ENCODE measurements around the gene SLC16A10. TPM values are rescaled to one million over a fixed set of nuclear protein-coding genes. Genes with fewer than 3 reads are reported as not detected.

Gene SLC16A10
- total RNA-seq, 4 donors from 2014 or later, result 0.45 to 5.3 (median 0.70) TPM

GRCh38 chr6:111230351-111231089 lies 143.2 kb downstream of the SLC16A10 start:
- TF ChIP-seq POLR2AphosphoS5 (IDR thresholded peaks at IDR 0.05) (no peak), POLR2A (IDR thresholded peaks at IDR 0.05; ENCODE audit: low read depth) (no peak), EP300 (IDR thresholded peaks at IDR 0.05) (no peak), CTCF (IDR thresholded peaks at IDR 0.05) (no peak)
- intact Hi-C loops (cut with DNase I), result no loop called here
- Histone ChIP-seq H3K27me3 (no peaks in the 10 kb centered on the region), H3K9me3 (no peaks in the 10 kb centered on the region), H3K4me3 (no peak overlapping the region), H3K4me1 (peaks cover 0 to 28% (median 11%) of the 10 kb centered on the region in 4 donors), H3K36me3 (no peaks in the 10 kb centered on the region), H3K27ac (replicated peaks in 1 of 4) (no peak overlapping the region)
- WGBS, result 53% methylated on average over 2 of the region's 2 CpGs
- DNase-seq (ENCODE audit: extremely low spot score), result no peak

GRCh38 chr6:111231090-111231459 lies 143.8 kb downstream of the SLC16A10 start:
- Histone ChIP-seq H3K9me3 (no peaks in the 10 kb centered on the region), H3K4me1 (peaks cover 0 to 28% (median 11%) of the 10 kb centered on the region in 4 donors), H3K27me3 (no peaks in the 10 kb centered on the region), H3K36me3 (no peaks in the 10 kb centered on the region), H3K4me3 (no peak overlapping the region), H3K27ac (replicated peaks in 1 of 4) (no peak overlapping the region)
- DNase-seq (ENCODE audit: extremely low spot score), result no peak
- WGBS, result 88% methylated on average over 4 of the region's 4 CpGs
- intact Hi-C loops (cut with DNase I), result no loop called here
- TF ChIP-seq POLR2A (IDR thresholded peaks at IDR 0.05; ENCODE audit: low read depth) (no peak), POLR2AphosphoS5 (IDR thresholded peaks at IDR 0.05) (no peak), EP300 (IDR thresholded peaks at IDR 0.05) (no peak), CTCF (IDR thresholded peaks at IDR 0.05) (no peak)

GRCh38 chr6:111237852-111238251 lies 150.5 kb downstream of the SLC16A10 start:
- no peak overlapping the region for H3K27ac ChIP-seq (replicated peaks in 1 of 4)
- no peak for TF ChIP-seq POLR2AphosphoS5 (IDR thresholded peaks at IDR 0.05)
- WGBS, result 95% methylated on average over 2 of the region's 2 CpGs

GRCh38 chr6:111238464-111239119 lies 151.3 kb downstream of the SLC16A10 start:
- no peak for DNase-seq (ENCODE audit: extremely low spot score)
- H3K27ac ChIP-seq (replicated peaks in 1 of 4), result no peak overlapping the region
- no peak for TF ChIP-seq CTCF (IDR thresholded peaks at IDR 0.05)
- TF ChIP-seq EP300 (IDR thresholded peaks at IDR 0.05), result no peak
- no peak for TF ChIP-seq POLR2AphosphoS5 (IDR thresholded peaks at IDR 0.05)
- TF ChIP-seq POLR2A (IDR thresholded peaks at IDR 0.05; ENCODE audit: low read depth), result no peak
- intact Hi-C loops (cut with DNase I), result no loop called here
- H3K4me3 ChIP-seq, result no peak overlapping the region
- H3K36me3 ChIP-seq, result no peaks in the 10 kb centered on the region
- WGBS, result 78% methylated on average over 4 of the region's 4 CpGs
- H3K9me3 ChIP-seq, result no peaks in the 10 kb centered on the region
- no peaks in the 10 kb centered on the region for H3K27me3 ChIP-seq
- H3K4me1 ChIP-seq, result no peaks in the 10 kb centered on the region

More at GRCh38 chr6:111237852-111238251, 150.5 kb downstream of the SLC16A10 start:
- no peak overlapping the region for H3K4me3 ChIP-seq
- no peak for DNase-seq (ENCODE audit: extremely low spot score)
- H3K36me3 ChIP-seq, result no peaks in the 10 kb centered on the region
- intact Hi-C loops (cut with DNase I), result no loop called here
- H3K27me3 ChIP-seq, result no peaks in the 10 kb centered on the region
- no peaks in the 10 kb centered on the region for H3K4me1 ChIP-seq
- H3K9me3 ChIP-seq, result no peaks in the 10 kb centered on the region

GRCh38 chr6:111239461-111239860 lies 152.2 kb downstream of the SLC16A10 start:
- 64% methylated on average over 4 of the region's 4 CpGs for WGBS
- Histone ChIP-seq H3K27ac (replicated peaks in 1 of 4) (no peak overlapping the region), H3K4me3 (no peak overlapping the region), H3K4me1 (no peaks in the 10 kb centered on the region), H3K27me3 (no peaks in the 10 kb centered on the region), H3K9me3 (no peaks in the 10 kb centered on the region), H3K36me3 (no peaks in the 10 kb centered on the region)
- no peak for TF ChIP-seq CTCF (IDR thresholded peaks at IDR 0.05)
- TF ChIP-seq EP300 (IDR thresholded peaks at IDR 0.05), result no peak
- no peak for TF ChIP-seq POLR2AphosphoS5 (IDR thresholded peaks at IDR 0.05)
- no peak for TF ChIP-seq POLR2A (IDR thresholded peaks at IDR 0.05; ENCODE audit: low read depth)
- intact Hi-C loops (cut with DNase I), result no loop called here
- no peak for DNase-seq (ENCODE audit: extremely low spot score)
